GM18505 (cell line): ENCODE measurements around the gene SLC26A1.
"Not testable (repeated sequence)": the region's sequence is repeated elsewhere in the genome, so short reads cannot be mapped to it uniquely, and the experiment has no call there.

Source experiments
- ATAC-seq: cut with Tn5 transposase; IDR thresholded peaks from one replicate; pipeline ENCODE4 v1.9.1; 2021; ENCODE audit not compliant: unreplicated experiment
- POLR2A ChIP-seq: IDR thresholded peaks from 4 replicates; pipeline ENCODE4 v1.6.1; 2011; ENCODE audit warnings: borderline replicate concordance; ENCODE audit not compliant: insufficient read depth, insufficient read length; ENCODE audit errors: extremely low read depth

SLC26A1 gene

GRCh38 chr4:946517-947471 lies 46.4 kb downstream of the SLC26A1 start:
- ATAC-seq = no peak
- TF ChIP-seq POLR2A = no peak

- no peak for TF ChIP-seq POLR2A
Observed at GRCh38 chr4:946103-946450, 47.1 kb downstream of the SLC26A1 start.

GRCh38 chr4:945274-946102 lies 47.7 kb downstream of the SLC26A1 start:
- no peak for ATAC-seq
- TF ChIP-seq POLR2A = no peak

More at GRCh38 chr4:946103-946450, 47.1 kb downstream of the SLC26A1 start:
- ATAC-seq = no peak

- ATAC-seq = not testable (repeated sequence)
Observed at GRCh38 chr4:939508-939907, 53.7 kb downstream of the SLC26A1 start.
